Kidney capillary endothelial cell (primary cell): ENCODE measurements around the gene EFCC1.
"Not testable (repeated sequence)": the region's sequence is repeated elsewhere in the genome, so short reads cannot be mapped to it uniquely, and the experiment has no call there.

Source experiments
- DNase-seq: peaks from one replicate; pipeline ENCODE4 v3.0.0-alpha.2; 2018; ENCODE audit warnings: low spot score

Gene EFCC1

DNA sequence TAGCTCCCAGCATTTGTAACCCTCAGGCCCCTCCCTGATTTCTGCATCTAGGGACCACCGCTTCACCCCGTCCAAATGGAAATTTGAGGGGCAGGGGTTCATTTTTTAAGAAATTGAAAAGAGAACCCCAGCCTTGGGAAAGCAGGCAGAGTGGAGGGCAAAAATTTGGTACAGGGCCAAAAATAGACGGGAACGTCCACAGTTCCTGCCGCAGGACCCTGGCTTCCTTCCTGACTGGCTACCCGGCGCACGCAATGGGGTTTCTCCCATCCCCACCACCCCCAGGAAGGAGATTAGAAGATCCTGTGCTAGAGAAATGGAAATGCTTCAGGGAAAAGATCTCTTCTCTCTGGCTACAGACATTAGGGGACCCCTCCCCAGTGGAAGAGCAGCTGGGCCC is 80.4 kb downstream of the EFCC1 start:
- DNase-seq = no peak

DNA sequence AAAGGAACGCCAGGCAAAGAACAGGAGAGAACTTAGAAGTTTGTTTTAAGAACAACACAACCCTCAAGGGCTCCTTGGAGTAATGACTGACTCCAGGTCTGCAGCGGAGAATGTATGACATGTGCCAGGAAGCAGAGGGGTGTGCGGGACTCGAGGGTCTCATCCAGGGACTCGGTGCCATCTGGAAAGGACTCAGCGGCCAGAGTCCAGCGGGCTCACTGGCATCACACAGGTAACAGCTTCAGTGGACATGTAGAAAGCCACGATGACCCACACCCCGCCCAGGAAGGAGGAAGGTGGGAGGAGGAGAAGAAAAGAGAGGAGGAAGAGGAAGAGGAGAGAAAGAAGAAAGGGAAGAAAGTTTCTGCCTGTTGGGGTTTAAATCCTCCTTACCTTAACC is 80.9 kb downstream of the EFCC1 start:
- no peak for DNase-seq

- no peak for DNase-seq
Observed at GRCh38 chr3:129084501-129084900, 83.4 kb downstream of the EFCC1 start.

DNA sequence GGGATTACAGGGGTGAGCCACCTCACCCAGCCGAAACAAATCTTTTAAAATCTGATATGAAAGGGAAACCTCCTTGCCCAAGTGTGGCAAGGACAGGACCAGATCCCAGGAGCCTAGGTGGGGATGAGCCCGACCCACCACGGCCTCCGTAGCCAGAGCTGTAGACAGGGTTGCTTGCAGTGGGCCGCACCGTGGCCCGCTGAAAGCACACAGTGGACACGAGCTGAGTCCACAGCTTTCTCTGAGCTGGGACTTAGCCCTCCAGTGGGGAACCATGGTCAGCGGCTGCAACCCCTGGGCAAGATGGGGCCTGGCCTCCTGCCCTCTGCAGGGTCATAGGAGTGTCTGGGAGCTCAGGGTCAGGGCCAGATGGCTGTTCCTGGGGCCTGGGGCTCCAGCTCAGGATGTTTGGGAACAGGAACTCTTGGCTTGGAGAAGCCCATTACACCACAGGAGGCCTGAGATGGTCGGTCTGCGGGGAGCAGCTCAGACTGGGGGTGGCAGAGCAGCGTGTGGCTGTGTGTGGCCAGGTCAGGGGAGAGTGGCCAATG is 84.1 kb downstream of the EFCC1 start:
- DNase-seq = no peak

- DNase-seq = no peak
Observed at GRCh38 chr3:129085818-129086217, 84.7 kb downstream of the EFCC1 start.

DNA sequence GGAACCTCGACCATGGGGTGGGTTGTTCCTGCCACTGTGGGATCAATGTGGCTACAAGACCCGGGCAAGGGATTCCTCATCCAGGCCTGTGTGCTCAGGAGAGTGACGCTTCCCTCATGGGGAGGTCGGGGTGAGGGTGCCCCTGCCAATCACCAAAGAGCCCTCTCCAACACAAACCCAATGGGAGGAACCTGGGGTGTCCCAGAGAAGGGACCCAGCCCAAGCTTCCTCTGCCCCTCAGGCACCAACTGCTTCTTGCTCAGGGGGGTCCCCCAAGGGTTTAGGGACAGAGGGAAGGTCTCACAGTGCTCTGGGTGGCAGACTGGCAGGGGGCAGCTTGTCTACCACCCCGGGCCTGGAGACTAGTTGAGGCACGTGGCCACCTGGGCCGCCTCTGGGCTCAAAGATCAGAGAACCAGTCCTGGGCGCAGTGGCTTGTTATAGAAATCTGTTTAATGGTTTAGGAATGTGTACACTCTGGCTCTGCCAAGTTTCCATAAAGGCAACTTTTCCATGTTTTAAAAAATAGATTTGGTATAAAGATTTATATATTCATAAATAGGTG is 86.1 kb downstream of the EFCC1 start:
- no peak for DNase-seq

DNA sequence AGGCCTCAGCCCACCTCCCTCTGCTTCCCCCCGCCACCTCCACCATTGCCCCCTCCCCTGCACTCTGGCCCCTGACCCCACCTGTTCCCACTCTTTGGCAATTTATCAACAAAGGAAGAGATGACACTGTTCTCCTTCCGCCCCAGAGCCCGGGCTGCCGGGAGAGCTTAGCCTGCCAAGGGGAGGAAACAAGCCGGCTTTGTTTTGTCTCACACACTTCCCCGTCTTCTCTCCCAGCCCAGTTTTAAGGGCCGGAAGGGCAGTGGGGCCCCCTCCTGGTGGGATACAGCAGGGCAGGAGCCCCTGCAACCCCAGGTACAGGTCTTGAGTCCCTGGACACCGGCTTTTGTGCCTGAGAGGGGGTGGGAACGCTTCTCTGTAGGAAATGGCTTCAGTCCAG is 86.8 kb downstream of the EFCC1 start:
- DNase-seq = not testable (repeated sequence)

- not testable (repeated sequence) for DNase-seq
Observed at GRCh38 chr3:129088312-129088711, 87.2 kb downstream of the EFCC1 start.
